HG03064 (cell line): ENCODE results near the gene SPTBN2.
A peak's percentile ranks its signal among the peaks of the same experiment; 100 is the strongest.

ENCODE experiments used
- ATAC-seq: cut with Tn5 transposase; IDR thresholded peaks from one replicate; pipeline ENCODE4 v1.9.1; 2021; ENCODE audit warnings: low read depth; ENCODE audit not compliant: unreplicated experiment

The SPTBN2 gene

DNA sequence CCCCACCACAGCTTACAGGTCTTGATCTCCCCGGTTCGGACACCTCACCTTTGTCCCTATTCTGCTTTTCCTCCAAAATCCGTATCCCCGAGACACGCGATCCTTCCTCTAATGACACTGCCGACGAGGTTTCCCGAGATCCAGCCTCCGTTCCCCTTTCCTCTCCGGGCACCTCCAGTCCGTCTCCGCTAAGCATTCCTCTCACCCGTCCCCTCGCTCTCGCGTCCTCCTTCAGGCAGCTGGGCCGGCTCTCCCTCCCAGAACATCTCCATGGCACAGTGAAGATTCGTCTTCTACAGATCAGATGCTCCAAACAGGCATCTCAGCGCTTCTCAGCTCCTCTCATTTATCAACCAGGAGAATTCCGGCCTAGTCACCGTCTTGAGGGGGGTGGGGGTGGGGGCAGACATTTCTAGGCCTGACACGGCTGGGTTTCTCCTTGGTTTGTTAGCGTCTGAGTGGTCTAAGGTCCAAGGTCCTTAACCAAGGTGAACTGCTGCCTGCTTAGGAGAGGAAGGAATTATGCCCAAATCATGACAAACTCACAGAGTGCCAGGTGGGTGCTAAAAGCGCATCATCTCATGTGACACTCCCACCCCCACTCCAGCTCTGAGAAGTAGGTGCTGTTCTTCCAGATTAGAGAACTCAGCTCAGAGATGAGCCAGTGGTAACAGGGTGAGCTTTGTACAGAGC is at the start of gene SPTBN2:
Gene SPTBN2, minus strand, starts transcription at position 524 of the 693 bp plus-strand sequence. CDS start 7,976 bp downstream, outside the sequence.
- no peak for ATAC-seq

GRCh38 chr11:66768818-66769217 is 39.8 kb upstream of the SPTBN2 start:
- no peak for ATAC-seq

DNA sequence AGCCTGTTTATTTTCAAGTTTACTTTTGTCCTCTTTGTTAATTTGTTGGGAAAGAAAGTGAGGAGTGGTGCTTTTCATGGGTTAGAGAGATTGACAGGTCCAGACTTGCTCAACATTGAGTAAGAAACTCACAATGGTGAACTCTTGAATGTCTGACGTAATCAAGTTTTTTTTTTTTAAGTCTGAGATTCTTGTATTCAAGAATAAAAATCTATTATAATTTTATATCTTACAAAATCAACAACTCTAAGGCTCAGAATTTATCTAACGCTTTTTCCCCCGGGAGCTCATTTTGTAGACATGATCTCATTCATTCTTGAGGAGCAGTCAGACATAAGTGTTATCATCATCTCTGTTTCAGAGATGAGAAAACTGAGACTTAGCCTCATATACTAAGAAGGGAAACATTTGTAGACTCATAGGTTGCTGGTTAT is 39.1 kb upstream of the SPTBN2 start:
- no peak for ATAC-seq

DNA sequence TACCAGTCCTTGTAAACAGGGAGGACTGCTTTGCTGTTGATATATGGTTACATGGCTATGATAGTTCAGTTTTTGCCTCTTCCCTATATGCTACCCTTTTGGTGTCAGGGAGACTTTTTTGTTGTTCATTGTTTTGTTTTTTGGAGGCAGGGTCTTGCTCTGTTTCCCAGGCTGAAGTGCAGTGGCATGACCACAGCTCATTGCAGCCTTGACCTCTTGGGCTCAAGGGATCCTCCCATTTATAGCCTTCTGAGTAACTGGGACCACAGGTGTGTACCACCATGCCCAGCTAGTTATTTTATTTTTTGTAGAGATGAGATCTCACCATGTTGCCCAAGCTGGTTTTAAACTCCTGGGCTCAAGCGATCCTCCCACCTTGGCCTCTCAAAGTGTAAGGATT is 38.6 kb upstream of the SPTBN2 start:
- no peak for ATAC-seq

DNA sequence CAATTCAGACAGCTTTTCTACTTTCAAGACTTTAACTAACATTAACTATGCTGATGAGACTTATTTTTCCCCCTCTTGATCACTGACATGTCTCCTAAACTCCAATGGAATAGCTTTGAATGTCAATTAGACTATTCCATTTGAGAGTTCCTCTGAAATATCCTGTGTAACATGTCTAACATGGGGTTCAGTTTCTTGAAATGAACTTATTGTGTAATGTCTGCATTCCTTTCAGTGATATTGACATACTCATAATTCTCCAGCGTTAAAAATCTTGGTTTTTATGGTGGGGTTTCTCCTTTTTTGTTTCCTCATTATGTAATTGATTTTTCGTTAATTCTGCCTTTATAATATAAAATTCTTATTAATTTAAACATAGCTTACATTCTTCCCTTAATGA is 37.7 kb upstream of the SPTBN2 start:
- ATAC-seq = no peak

- no peak for ATAC-seq
Observed at GRCh38 chr11:66762088-66762487, 33.1 kb upstream of the SPTBN2 start.

DNA sequence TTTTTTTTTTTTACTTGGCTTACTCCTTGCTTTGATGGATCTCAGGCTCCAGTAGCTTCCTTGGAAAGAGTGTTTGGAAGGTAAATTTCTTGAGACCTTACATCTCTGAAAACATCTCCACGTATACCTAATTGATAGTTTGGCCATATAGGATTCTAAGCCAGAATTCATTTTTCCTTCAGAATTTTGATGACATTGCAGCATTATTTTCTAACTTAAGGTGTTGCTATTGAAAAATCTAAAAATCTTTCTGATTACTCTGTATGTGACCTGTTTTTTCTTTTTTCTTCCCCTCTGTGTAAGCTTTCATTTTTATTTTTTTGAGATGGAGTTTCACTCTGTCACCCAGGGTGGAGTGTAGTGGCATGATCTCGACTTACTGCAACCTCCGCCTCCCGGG is 23.1 kb upstream of the SPTBN2 start:
- no peak for ATAC-seq

DNA sequence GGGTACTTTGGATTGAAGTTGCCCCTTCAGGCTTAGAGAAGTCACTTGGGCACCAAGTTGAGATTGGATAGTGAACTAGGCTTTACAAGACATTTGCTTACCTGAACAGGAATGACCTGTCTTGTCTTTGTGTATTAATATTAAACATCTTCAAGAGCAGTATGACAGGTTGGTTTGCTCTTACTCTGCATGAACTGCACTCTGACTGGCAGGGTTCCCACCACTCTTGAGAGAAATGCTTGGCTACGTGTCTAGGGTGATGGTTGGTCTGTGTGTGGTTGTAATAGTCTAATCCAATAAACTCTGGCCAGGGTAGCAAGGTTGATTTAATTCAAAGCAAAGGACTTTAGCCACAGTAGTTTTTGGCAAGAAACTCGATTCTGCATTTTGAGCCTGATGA is 20.1 kb upstream of the SPTBN2 start:
- no peak for ATAC-seq

GRCh38 chr11:66747480-66747879 is 18.5 kb upstream of the SPTBN2 start:
- no peak for ATAC-seq

- ATAC-seq = no peak
Observed at GRCh38 chr11:66745356-66746235, 16.6 kb upstream of the SPTBN2 start.

DNA sequence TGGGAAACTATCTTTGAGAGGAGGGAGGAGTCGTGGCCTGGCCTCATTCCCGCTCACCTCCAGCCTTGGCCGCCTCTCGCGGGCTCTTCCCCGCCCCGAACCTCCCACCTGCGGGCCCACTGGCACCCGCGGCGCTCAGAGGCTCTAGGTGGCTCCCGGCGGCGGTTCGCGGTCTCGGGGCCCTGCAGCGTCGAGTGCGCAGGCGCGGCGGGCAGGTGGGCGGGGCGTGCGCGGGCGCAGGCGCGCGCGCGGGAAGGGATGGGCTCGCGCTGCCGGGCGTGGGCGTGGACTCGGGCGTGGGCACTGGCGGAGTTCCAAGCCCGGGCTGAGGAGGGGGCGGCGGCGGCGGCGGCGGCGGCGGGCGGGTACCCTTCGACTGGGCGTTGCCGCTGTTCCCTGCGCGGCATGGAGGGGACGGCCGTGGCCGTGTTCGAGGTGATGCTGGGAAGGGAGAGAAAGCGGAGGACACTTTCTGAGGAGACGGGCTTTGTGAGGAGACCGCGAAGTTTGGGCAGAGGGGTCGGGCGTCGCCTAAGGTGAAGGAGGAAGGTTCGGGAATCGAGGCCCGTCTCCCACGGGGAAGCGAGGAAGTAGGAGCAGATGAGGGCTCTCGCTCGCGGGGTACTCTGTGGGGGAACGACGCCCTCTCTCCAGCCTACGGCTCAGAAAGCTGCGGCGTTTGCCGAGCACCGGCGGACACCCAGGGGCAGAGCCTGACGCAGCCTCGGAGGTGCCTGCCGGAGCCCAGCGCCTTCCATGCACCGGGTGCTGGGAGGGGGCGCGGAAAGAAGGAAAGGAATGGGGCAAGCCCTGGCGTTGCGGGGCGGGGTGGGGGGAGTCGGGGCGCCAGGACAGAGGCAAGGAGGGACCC is 15.7 kb upstream of the SPTBN2 start:
- ATAC-seq = peak; percentile 69

- ATAC-seq = no peak
Observed at GRCh38 chr11:66743271-66743968, 14.4 kb upstream of the SPTBN2 start.

DNA sequence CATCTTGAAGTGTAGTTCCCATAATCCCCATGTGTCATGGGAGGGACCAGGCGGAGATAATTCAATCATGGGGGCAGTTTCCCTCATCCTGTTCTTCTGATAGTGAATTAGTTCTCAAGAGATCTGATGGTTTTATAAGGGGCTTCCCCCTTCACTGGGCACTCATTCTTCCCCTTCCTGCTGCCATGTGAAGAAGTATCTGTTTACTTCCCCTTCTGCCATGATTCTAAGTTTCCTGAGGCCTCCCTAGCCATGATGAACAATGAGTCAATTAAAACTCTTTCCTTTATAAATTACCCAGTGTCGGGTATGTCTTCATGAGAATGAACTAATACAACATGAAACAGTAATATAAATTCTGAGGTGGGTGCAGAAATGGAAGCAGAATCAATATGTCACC is 12.1 kb upstream of the SPTBN2 start:
- no peak for ATAC-seq

- ATAC-seq = no peak
Observed at GRCh38 chr11:66739983-66740382, 11.0 kb upstream of the SPTBN2 start.

GRCh38 chr11:66734215-66734614 is 5.2 kb upstream of the SPTBN2 start:
- no peak for ATAC-seq

GRCh38 chr11:66729447-66729846 is 431 bp upstream of the SPTBN2 start:
- ATAC-seq = no peak

DNA sequence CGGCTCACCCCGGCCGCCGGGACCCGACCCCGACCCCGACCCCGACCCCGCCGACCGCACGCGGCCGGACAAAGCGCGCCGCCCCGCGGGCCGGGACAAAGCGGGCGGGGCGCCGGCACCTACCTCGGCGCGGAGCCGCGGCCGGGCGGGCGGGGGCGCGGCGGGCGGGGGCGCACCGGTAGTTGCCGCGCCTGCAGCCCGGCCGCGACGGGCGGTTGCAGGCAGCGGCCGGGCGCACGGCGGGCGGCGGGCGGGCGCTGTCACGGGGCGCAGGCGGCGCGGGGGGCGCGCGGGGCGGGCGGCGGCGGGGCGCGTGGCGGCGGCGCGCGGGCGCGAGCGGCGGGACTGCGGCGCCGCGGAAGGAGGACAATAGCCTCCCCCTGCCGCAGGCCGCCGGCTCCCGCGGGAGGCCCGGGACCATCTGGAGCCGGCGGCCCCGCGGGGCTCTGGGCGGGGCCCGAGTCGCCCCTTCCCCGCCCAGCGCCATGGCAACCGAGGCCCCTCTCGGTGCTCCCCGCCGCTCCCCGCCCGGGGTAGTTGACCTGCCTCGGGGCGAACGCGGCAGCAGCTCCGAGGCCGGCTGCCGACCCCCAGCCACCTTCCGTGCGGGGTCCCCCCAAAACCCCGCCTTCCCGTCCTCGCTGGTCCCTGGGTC is 851 bp downstream of the SPTBN2 start:
- no peak for ATAC-seq

DNA sequence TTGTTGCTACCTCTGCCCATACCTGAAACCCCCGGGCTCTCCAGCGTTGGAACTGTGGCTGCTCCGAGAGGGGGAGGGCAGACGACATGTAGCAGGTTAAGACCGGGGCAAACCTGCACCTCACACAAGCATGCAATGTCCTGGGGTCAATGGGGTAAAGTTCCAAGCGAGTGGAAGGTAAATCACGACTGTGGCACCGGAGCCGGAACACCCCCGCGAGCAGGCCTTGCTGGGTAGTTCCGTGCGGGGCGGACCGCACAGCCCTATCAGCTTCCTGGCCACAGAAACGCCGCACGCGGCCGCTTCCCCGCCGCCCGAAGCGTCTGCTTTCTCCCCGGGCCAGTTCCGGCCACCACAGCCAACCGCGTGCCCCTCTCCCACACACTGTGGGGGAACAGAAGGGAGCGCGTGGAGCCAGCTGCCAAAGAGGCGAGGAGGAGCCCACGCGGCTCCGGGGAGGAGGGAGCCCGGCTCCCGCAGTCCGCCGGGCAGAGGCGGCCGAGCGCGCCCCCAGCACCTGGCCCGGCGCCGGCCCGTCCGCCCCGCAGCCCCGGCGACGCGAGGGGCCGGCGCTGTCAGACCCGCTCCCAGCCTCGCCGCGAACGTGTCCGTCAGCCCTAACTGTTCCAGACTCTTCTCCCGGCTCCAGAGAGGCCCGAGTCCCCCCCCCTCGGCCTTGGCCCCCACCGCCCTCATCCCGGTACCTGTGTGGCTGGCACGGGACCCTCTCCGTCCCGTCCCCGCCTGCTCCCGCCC is 1.6 kb downstream of the SPTBN2 start:
- no peak for ATAC-seq

DNA sequence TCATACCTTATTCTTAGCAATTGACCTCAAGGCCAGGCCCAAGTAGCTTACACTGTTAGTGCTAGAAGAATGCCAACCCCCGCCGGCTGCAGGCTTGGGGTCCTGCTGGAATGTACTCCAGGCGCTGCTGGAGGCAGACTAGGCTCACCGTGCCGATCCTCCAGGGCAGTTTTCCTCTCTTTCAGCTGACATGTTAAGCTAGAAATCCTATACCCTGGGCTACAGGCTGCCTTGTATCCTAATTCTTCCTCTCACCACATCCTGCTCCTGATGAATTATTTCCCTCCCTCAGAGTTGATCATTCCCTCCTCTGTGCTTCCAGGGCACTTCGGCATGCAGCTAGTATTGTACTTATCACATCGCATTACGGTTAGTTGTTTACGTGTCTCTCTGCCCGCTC is 3.4 kb downstream of the SPTBN2 start:
- no peak for ATAC-seq
